K562 (cell line): ENCODE data around the gene RHBDF2. TPM values are rescaled to one million over a fixed set of nuclear protein-coding genes. Genes with fewer than 3 reads are reported as not detected.

Source experiments
- ATAC-seq: fragments of 200-7000 bp; cut with Tn5 transposase; 3 replicates; pipeline ENCODE4 v1.9.1; 2020; ENCODE audit warnings: moderate library complexity
- BruUV-seq: library from RNA; stranded (reverse); fragments of 400-500 nt; replicated peaks from 2 replicates; lab custom pipeline; 2021; lab: Mats Ljungman, UMichigan
- CTCF ChIA-PET: fragments of 300-600 bp; formaldehyde crosslinking; extraction: SDS; loops from one replicate; lab custom pipeline; 2021; ENCODE audit warnings: low intra/inter-chr PET ratio; lab: Yijun Ruan, JAX
- POLR2A ChIA-PET: fragments of 300-600, 350-650 bp; sonication (Branson Sonifier 250); formaldehyde crosslinking; extraction: SDS; loops from one replicate; lab custom pipeline; 2021; ENCODE audit warnings: antibody characterized with exemption, inconsistent platforms; lab: Yijun Ruan, JAX
- DNase-seq, 4 experiments: peaks; one replicate each; pipeline versions ENCODE4 v3.0.0 to v3.0.0-alpha.2; 2011 to 2018; ENCODE audit warnings: low spot score in 3 of 4, mixed read lengths in 3 of 4; ENCODE audit errors: extremely low read depth in 1 of 4
- FAIRE-seq: peaks from 2 replicates; lab custom pipeline; 2011; peaks lifted over from hg19 to GRCh38; lab: Jason Lieb, UNC
- H2AFZ ChIP-seq: 2 replicates; pipeline ENCODE4 v1.6.0; 2011; ENCODE audit warnings: low read depth, low read length, control low read depth, inconsistent platforms
- H3K27ac ChIP-seq: fragments of 200-600 bp; 3 replicates; pipeline ENCODE4 v1.8.0; 2011; ENCODE audit warnings: low read depth, mild to moderate bottlenecking, control low read depth, inconsistent platforms, low read length, moderate library complexity, mixed read lengths; ENCODE audit errors: extremely low read depth
- H3K27me3 ChIP-seq, 2 experiments: fragments of 300-600 bp in 1 of 2; 2 replicates in 1 of 2; 3 replicates in 1 of 2; pipeline versions ENCODE4 v1.6.0 to v1.8.0; 2011; ENCODE audit warnings: inconsistent platforms in 2 of 2, low read length in 2 of 2, mild to moderate bottlenecking in 1 of 2, mixed read lengths in 1 of 2, moderate library complexity in 1 of 2; ENCODE audit not compliant: control insufficient read depth in 2 of 2, insufficient read depth in 2 of 2
- H3K36me3 ChIP-seq: fragments of 300-600 bp; 3 replicates; pipeline ENCODE4 v1.8.0; 2011; ENCODE audit warnings: mild to moderate bottlenecking, low read length, inconsistent platforms; ENCODE audit not compliant: control insufficient read depth, insufficient read depth
- H3K4me1 ChIP-seq, 2 experiments: fragments of 200-600 bp in 1 of 2; replicated peaks in 1 of 2; 2 replicates in 1 of 2; 3 replicates in 1 of 2; pipeline versions ENCODE4 v1.5.1 to v1.8.0; 2011; ENCODE audit warnings: inconsistent platforms in 2 of 2, low read length in 2 of 2, mild to moderate bottlenecking in 1 of 2, mixed read lengths in 1 of 2, moderate library complexity in 1 of 2; ENCODE audit not compliant: control insufficient read depth in 2 of 2, insufficient read depth in 2 of 2
- H3K4me2 ChIP-seq: 2 replicates; pipeline ENCODE4 v1.6.1; 2011; ENCODE audit warnings: low read length, control low read depth, inconsistent platforms, mixed read lengths; ENCODE audit not compliant: insufficient read depth
- H3K4me3 ChIP-seq: fragments of 200-600 bp; sonication (generic), shearing (Covaris generic); 2 replicates; pipeline ENCODE4 v1.5.1; 2016; ENCODE audit warnings: control low read depth, inconsistent platforms
- H3K79me2 ChIP-seq: fragments of 200-600 bp; 3 replicates; pipeline ENCODE4 v1.8.0; 2011; ENCODE audit warnings: low read length, inconsistent platforms; ENCODE audit not compliant: control insufficient read depth, insufficient read depth
- H3K9ac ChIP-seq, 2 experiments: 2 replicates each; pipeline versions ENCODE4 v1.6.0 to v1.6.1; 2011; ENCODE audit warnings: low read depth in 2 of 2, low read length in 2 of 2, control low read depth in 1 of 2, inconsistent platforms in 1 of 2, mild to moderate bottlenecking in 1 of 2, mixed read lengths in 1 of 2; ENCODE audit not compliant: insufficient read depth in 1 of 2
- H3K9me1 ChIP-seq: one replicate; pipeline ENCODE4 v1.6.0; 2011; ENCODE audit warnings: inconsistent platforms, mild to moderate bottlenecking, low read length, moderate library complexity; ENCODE audit not compliant: control insufficient read depth, insufficient read depth
- H3K9me3 ChIP-seq: replicated peaks from 2 replicates; pipeline ENCODE4 v1.5.1; 2011; ENCODE audit warnings: low read depth, low read length, inconsistent platforms; ENCODE audit not compliant: control insufficient read depth, insufficient read depth
- H4K20me1 ChIP-seq: replicated peaks from 2 replicates; pipeline ENCODE4 v1.6.1; 2011; ENCODE audit warnings: low read length, inconsistent platforms, mixed read lengths; ENCODE audit not compliant: control insufficient read depth, insufficient read depth
- FOSL1 ChIP-seq: fragments of 200-800 bp; sonication (Bioruptor generic); conservative IDR thresholded peaks from 2 replicates; pipeline ENCODE4 v1.6.1; 2016; ENCODE audit warnings: missing genetic modification characterization, missing compliant biosample characterization
- KDM5B ChIP-seq: fragments of 200-600 bp; sonication (generic); IDR thresholded peaks from 2 replicates; pipeline ENCODE4 v1.6.1; 2012; ENCODE audit warnings: low read depth, mild to moderate bottlenecking, moderate library complexity, low read length, control low read depth, inconsistent platforms; ENCODE audit not compliant: insufficient replicate concordance
- LEF1 ChIP-seq: fragments of 450-650 bp; IDR thresholded peaks from 2 replicates; pipeline ENCODE4 v1.6.1; 2016; ENCODE audit warnings: mild to moderate bottlenecking
- NCOA6 ChIP-seq: fragments of 450-650 bp; IDR thresholded peaks from 2 replicates; pipeline ENCODE4 v1.6.1; 2017; ENCODE audit warnings: mild to moderate bottlenecking
- RBM14 ChIP-seq: fragments of 200-400 bp; formaldehyde crosslinking; IDR thresholded peaks from 2 replicates; pipeline ENCODE4 v1.6.1; 2018; ENCODE audit warnings: low read depth, mild to moderate bottlenecking, low read length, moderate library complexity, borderline replicate concordance; ENCODE audit not compliant: insufficient read depth
- SMC3 ChIP-seq: conservative IDR thresholded peaks from 2 replicates; pipeline ENCODE4 v1.6.1; 2011; ENCODE audit warnings: low read depth, low read length, improper control_type of control experiment; ENCODE audit not compliant: insufficient read depth
- whole genome bisulfite sequencing: fragments of 100-300 bp; shearing (Covaris generic); methylation state at CpG from one replicate; pipeline ENCODE4 v1.1.6; 2016; ENCODE audit warnings: low coverage, mixed read lengths; ENCODE audit not compliant: insufficient coverage; ENCODE audit errors: missing lambda C conversion rate; 5-methylcytosine and 5-hydroxymethylcytosine counted together
- in situ Hi-C: fragments of 300-500 bp; cut with MboI; formaldehyde crosslinking; loops from 4 replicates; pipeline ENCODE4 v1.15.0; 2018; ENCODE audit warnings: inconsistent platforms, mixed read lengths
- intact Hi-C: fragments of 100-400 bp; cut with micrococcal nuclease; formaldehyde crosslinking; loops from 2 replicates; pipeline ENCODE4 v1.14.2; 2022
- polyA plus RNA-seq, 8 experiments: library from polyadenylated mRNA; depleted of rRNA in 4 of 8; stranded (reverse) in 5 of 8; unstranded in 3 of 8; fragments of >200 nt; fragmentation: Nextera tagmentation in 2 of 8; fragmentation: Illumina TruSeq in 1 of 8; extraction: Ambion mirVana in 2 of 8; extraction: Trizol in 1 of 8; gene quantifications; 2 replicates each; pipeline versions ENCODE4 v1.2.1 to v1.2.3, GENCODE V29; 2011 to 2014; ENCODE audit warnings: inconsistent platforms in 1 of 8, missing spikeins in 1 of 8
- total RNA-seq, 7 experiments: library from RNA; depleted of rRNA in 6 of 7; stranded (reverse); fragments of >200 nt in 6 of 7; fragmentation: Illumina TruSeq in 2 of 7; extraction: Trizol in 2 of 7; gene quantifications; 2 replicates each; pipeline versions ENCODE4 v1.2.1 to v1.2.3, GENCODE V29; 2011 to 2021; ENCODE audit warnings: low replicate concordance in 1 of 7
- TF ChIP-seq, protein P1 (sequence below): fragments of 450-650 bp; IDR thresholded peaks from 2 replicates; pipeline ENCODE4 v1.7.0; 2016; ENCODE audit warnings: borderline replicate concordance
- TF ChIP-seq, protein P2 (sequence below): fragments of 250-450 bp; sonication (Bioruptor Pico); IDR thresholded peaks from 2 replicates; pipeline ENCODE4 v1.8.0; 2021; ENCODE audit warnings: moderate library complexity, mild to moderate bottlenecking, inconsistent platforms
- TF ChIP-seq, protein P3 (sequence below), 3 experiments: IDR thresholded peaks in 2 of 3; conservative IDR thresholded peaks in 1 of 3; 2 replicates each; pipeline ENCODE4 v1.5.1; 2011 to 2012; ENCODE audit warnings: low read length in 3 of 3, mild to moderate bottlenecking in 3 of 3, control low read depth in 2 of 3, improper control_type of control experiment in 1 of 3, inconsistent platforms in 1 of 3, low read depth in 1 of 3, mixed read lengths in 1 of 3, moderate library complexity in 1 of 3; ENCODE audit not compliant: insufficient read depth in 2 of 3

Gene RHBDF2
- total and polyA plus RNA-seq, 9 of the 15 experiments (the other 6 are each of a cell fraction or from before 2014, with no cell fraction given), result 0.04 to 2.8 (median 1.1) TPM

DNA sequence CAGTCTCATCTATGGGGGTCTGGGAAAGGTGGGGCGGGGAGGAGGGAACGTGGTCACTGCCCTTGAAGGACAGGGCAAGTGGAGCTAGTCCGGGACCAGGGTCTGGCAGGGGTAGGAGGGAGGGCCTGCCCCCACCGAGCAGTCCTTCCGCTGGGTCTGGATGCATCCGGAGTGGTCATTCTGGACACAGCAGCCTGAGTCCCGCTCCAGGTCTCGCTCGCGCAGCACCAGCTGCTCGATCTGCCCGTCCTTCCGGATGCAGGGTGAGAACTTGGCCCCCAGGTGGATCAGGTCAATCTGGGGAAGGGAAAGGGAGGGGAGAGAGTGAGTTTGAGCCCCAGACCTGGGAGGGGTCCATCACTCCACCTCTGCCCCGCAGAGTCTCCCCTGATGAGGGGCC is 27.0 kb downstream of the RHBDF2 start (continued):
- TF ChIP-seq, protein P1, sequence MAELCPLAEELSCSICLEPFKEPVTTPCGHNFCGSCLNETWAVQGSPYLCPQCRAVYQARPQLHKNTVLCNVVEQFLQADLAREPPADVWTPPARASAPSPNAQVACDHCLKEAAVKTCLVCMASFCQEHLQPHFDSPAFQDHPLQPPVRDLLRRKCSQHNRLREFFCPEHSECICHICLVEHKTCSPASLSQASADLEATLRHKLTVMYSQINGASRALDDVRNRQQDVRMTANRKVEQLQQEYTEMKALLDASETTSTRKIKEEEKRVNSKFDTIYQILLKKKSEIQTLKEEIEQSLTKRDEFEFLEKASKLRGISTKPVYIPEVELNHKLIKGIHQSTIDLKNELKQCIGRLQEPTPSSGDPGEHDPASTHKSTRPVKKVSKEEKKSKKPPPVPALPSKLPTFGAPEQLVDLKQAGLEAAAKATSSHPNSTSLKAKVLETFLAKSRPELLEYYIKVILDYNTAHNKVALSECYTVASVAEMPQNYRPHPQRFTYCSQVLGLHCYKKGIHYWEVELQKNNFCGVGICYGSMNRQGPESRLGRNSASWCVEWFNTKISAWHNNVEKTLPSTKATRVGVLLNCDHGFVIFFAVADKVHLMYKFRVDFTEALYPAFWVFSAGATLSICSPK, result no peak
- TF ChIP-seq, all 486 proteins: peak for 0

DNA sequence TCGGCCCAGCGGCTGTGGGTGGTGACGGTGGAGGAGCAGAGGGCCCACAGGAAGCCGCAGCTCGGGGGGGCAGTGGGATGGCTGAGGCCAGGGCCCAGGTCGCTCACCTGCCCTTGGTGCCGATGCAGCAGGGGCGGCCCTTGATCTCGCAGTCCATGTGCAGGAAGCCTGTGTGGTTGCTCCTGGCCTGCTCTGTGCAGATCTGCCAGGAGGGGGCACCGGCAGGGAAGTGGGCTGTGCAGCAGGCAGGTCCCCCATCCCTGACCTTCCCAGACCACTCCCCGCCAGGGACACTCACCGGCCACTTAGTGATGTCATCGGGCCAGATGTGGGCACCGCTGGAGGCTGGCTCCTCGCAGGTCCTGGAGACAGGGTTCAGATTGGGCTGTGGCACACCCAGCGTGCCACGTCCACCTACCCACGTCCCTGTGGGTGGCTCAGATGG is 27.7 kb downstream of the RHBDF2 start:
- Histone ChIP-seq H3K36me3 (no peaks in the 10 kb centered on the region), H4K20me1 (peaks cover 5% of the 10 kb centered on the region; the same call in 1 of the 2 replicates), H3K9me1 (peaks cover 2% of the 10 kb centered on the region), H3K27ac (no peak overlapping the region), H3K9ac (peak overlapping the region in 1 of 2 experiments; percentile 74; a peak in 1 of 4 replicates), H3K79me2 (no peaks in the 10 kb centered on the region), H3K4me3 (no peak overlapping the region), H3K27me3 (peaks cover 10 to 66% of the 10 kb centered on the region in 2 experiments; a peak in 4 of 5 replicates), H3K4me2 (no peak overlapping the region), H2AFZ (no peak overlapping the region), H3K9me3 (no peaks in the 10 kb centered on the region), H3K4me1 (peaks cover 0 to 58% of the 10 kb centered on the region in 2 experiments; a peak in 2 of 5 replicates)
- WGBS, result 26% methylated on average over 17 of the region's 18 CpGs
- intact Hi-C loops (no loop called here), in situ Hi-C loops (no loop called here)
- ATAC-seq (peak; percentile 79), FAIRE-seq (no peak), DNase-seq (peak in 2 of 4 experiments; percentile 63 to 67)
- BruUV-seq, result no TSS peak
- CTCF ChIA-PET, result no interaction called here
- TF ChIP-seq, protein P2, sequence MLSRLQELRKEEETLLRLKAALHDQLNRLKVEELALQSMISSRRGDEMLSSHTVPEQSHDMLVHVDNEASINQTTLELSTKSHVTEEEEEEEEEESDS (CRISPR knock-in tag), result no peak
- TF ChIP-seq FOSL1 (tag) (no peak), SMC3 (peak; percentile 19; the same call in 1 of the 2 replicates), LEF1 (no peak), NCOA6 (no peak), KDM5B (no peak), RBM14 (no peak)
- TF ChIP-seq, protein P3, sequence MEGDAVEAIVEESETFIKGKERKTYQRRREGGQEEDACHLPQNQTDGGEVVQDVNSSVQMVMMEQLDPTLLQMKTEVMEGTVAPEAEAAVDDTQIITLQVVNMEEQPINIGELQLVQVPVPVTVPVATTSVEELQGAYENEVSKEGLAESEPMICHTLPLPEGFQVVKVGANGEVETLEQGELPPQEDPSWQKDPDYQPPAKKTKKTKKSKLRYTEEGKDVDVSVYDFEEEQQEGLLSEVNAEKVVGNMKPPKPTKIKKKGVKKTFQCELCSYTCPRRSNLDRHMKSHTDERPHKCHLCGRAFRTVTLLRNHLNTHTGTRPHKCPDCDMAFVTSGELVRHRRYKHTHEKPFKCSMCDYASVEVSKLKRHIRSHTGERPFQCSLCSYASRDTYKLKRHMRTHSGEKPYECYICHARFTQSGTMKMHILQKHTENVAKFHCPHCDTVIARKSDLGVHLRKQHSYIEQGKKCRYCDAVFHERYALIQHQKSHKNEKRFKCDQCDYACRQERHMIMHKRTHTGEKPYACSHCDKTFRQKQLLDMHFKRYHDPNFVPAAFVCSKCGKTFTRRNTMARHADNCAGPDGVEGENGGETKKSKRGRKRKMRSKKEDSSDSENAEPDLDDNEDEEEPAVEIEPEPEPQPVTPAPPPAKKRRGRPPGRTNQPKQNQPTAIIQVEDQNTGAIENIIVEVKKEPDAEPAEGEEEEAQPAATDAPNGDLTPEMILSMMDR (IDR thresholded peaks at IDR 0.05 in 2 of 3, conservative IDR thresholded peaks at IDR 0.05 in 1 of 3; ENCODE audit: insufficient read depth in 2 of 3, low read depth in 1 of 3, low read length in 3 of 3), result peak; percentile 34 to 41 (median 39); a peak in 5 of 6 replicates
- POLR2A ChIA-PET, result interaction anchor here (0.7 to 0.9 kb wide), 3 partner anchors 17 to 39 kb away, joined by 3 to 4 read pairs (median 4); no protein-coding TSS in a partner anchor
